Stimulated activated CD4-positive, alpha-beta T cell treated with anti-CD3 and anti-CD28 coated beads, Interleukin-4, amount 100 ng/mL, for 24 hours (primary cell): ENCODE data around the gene MSI2.

Experiments
- DNase-seq: peaks from one replicate; pipeline ENCODE4 v3.0.0-alpha.2; 2020

Gene MSI2

GRCh38 chr17:57713140-57713539 lies 456.8 kb downstream of the MSI2 start:
- DNase-seq, result no peak

- no peak for DNase-seq
Observed at GRCh38 chr17:57714665-57715180, 458.4 kb downstream of the MSI2 start.

- no peak for DNase-seq
Observed at GRCh38 chr17:57715981-57716380, 459.7 kb downstream of the MSI2 start.

- no peak for DNase-seq
Observed at GRCh38 chr17:57718878-57719277, 462.6 kb downstream of the MSI2 start.

GRCh38 chr17:57720386-57721035 lies 464.2 kb downstream of the MSI2 start:
- DNase-seq, result no peak

GRCh38 chr17:57721967-57722703 lies 465.8 kb downstream of the MSI2 start:
- DNase-seq, result no peak

GRCh38 chr17:57722704-57723043 lies 466.4 kb downstream of the MSI2 start:
- DNase-seq, result no peak

GRCh38 chr17:57723427-57724025 lies 467.2 kb downstream of the MSI2 start:
- no peak for DNase-seq

- no peak for DNase-seq
Observed at GRCh38 chr17:57724026-57724728, 467.9 kb downstream of the MSI2 start.

GRCh38 chr17:57724729-57725125 lies 468.4 kb downstream of the MSI2 start:
- no peak for DNase-seq

GRCh38 chr17:57726213-57726790 lies 470.0 kb downstream of the MSI2 start:
- DNase-seq, result no peak

- no peak for DNase-seq
Observed at GRCh38 chr17:57726838-57727237, 470.5 kb downstream of the MSI2 start.

- DNase-seq, result no peak
Observed at GRCh38 chr17:57727630-57728175, 471.4 kb downstream of the MSI2 start.

GRCh38 chr17:57730026-57730701 lies 473.8 kb downstream of the MSI2 start:
- no peak for DNase-seq

GRCh38 chr17:57732062-57732461 lies 475.7 kb downstream of the MSI2 start:
- no peak for DNase-seq

- no peak for DNase-seq
Observed at GRCh38 chr17:57733085-57733484, 476.8 kb downstream of the MSI2 start.
